H9 (cell line): Measurements from ENCODE around the gene SC5D. TPM values are rescaled to one million over a fixed set of nuclear protein-coding genes. Genes with fewer than 3 reads are reported as not detected.

ENCODE experiments used
- DNase-seq: peaks from one replicate; pipeline ENCODE4 v3.0.0-alpha.2; 2017
- H2AFZ ChIP-seq: one replicate; pipeline ENCODE4 v1.6.1; 2013; ENCODE audit warnings: mild to moderate bottlenecking, low read length, control low read depth, moderate library complexity
- H2AK5ac ChIP-seq: 2 replicates; pipeline ENCODE4 v1.6.1; 2013; ENCODE audit warnings: low read length, control low read depth, mixed read lengths; ENCODE audit not compliant: insufficient read length
- H2BK120ac ChIP-seq: one replicate; pipeline ENCODE4 v1.6.1; 2013; ENCODE audit warnings: low read depth, mild to moderate bottlenecking, low read length, control low read depth, inconsistent platforms; ENCODE audit not compliant: poor library complexity, severe bottlenecking
- H2BK12ac ChIP-seq: 2 replicates; pipeline ENCODE4 v1.6.1; 2013; ENCODE audit warnings: low read length, control low read depth, mixed read lengths, low read depth; ENCODE audit not compliant: insufficient read length
- H2BK15ac ChIP-seq: 2 replicates; pipeline ENCODE4 v1.6.1; 2013; ENCODE audit warnings: low read depth, low read length, control low read depth
- H2BK20ac ChIP-seq: one replicate; pipeline ENCODE4 v1.6.1; 2013; ENCODE audit warnings: low read depth, mild to moderate bottlenecking, low read length, control low read depth, inconsistent platforms; ENCODE audit not compliant: poor library complexity, severe bottlenecking
- H2BK5ac ChIP-seq: 2 replicates; pipeline ENCODE4 v1.6.1; 2013; ENCODE audit warnings: low read length, control low read depth, mixed read lengths; ENCODE audit not compliant: insufficient read length
- H3K14ac ChIP-seq: 2 replicates; pipeline ENCODE4 v1.6.1; 2013; ENCODE audit warnings: low read length, control low read depth; ENCODE audit not compliant: insufficient read depth
- H3K18ac ChIP-seq: 2 replicates; pipeline ENCODE4 v1.6.1; 2013; ENCODE audit warnings: low read depth, mild to moderate bottlenecking, mixed read lengths, low read length, control low read depth; ENCODE audit not compliant: insufficient read length
- H3K23ac ChIP-seq: 2 replicates; pipeline ENCODE4 v1.6.1; 2013; ENCODE audit warnings: low read length, control low read depth, mixed read lengths, low read depth; ENCODE audit not compliant: insufficient read length
- H3K23me2 ChIP-seq: 2 replicates; pipeline ENCODE4 v1.6.1; 2013; ENCODE audit warnings: low read depth, mild to moderate bottlenecking, mixed read lengths, low read length, control low read depth; ENCODE audit not compliant: insufficient read length, poor library complexity, severe bottlenecking
- H3K27ac ChIP-seq: 2 replicates; pipeline ENCODE4 v1.5.1; 2013; ENCODE audit warnings: low read length, control low read depth, mixed read lengths, low read depth; ENCODE audit not compliant: insufficient read length
- H3K27me3 ChIP-seq: 2 replicates; pipeline ENCODE4 v1.6.1; 2013; ENCODE audit warnings: low read length, control low read depth, inconsistent platforms; ENCODE audit not compliant: insufficient read depth
- H3K4ac ChIP-seq: 2 replicates; pipeline ENCODE4 v1.6.1; 2013; ENCODE audit warnings: low read depth, mild to moderate bottlenecking, control low read depth, inconsistent platforms, low read length, moderate library complexity
- H3K4me1 ChIP-seq: 2 replicates; pipeline ENCODE4 v1.6.1; 2013; ENCODE audit warnings: low read length, control low read depth, inconsistent platforms; ENCODE audit not compliant: insufficient read depth
- H3K4me2 ChIP-seq: 2 replicates; pipeline ENCODE4 v1.6.1; 2013; ENCODE audit warnings: low read length, control low read depth, mixed read lengths; ENCODE audit not compliant: insufficient read length, insufficient read depth
- H3K56ac ChIP-seq: 2 replicates; pipeline ENCODE4 v1.6.1; 2013; ENCODE audit warnings: low read depth, mild to moderate bottlenecking, mixed read lengths, low read length, control low read depth; ENCODE audit not compliant: insufficient read length
- H3K79me1 ChIP-seq: 2 replicates; pipeline ENCODE4 v1.6.1; 2013; ENCODE audit warnings: low read depth, mild to moderate bottlenecking, moderate library complexity, low read length, control low read depth, inconsistent platforms; ENCODE audit not compliant: insufficient read depth, poor library complexity, severe bottlenecking
- H3K79me2 ChIP-seq: 2 replicates; pipeline ENCODE4 v1.6.1; 2013; ENCODE audit warnings: low read length, control low read depth, inconsistent platforms; ENCODE audit not compliant: insufficient read depth
- H3K9ac ChIP-seq: 2 replicates; pipeline ENCODE4 v1.6.1; 2013; ENCODE audit warnings: low read length, control low read depth, mixed read lengths; ENCODE audit not compliant: insufficient read length; ENCODE audit errors: extremely low read depth
- H3K9me3 ChIP-seq: one replicate; pipeline ENCODE4 v1.6.1; 2013; ENCODE audit warnings: low read depth, low read length, inconsistent platforms; ENCODE audit not compliant: control insufficient read depth
- H3T11ph ChIP-seq: one replicate; pipeline ENCODE4 v1.6.1; 2013; ENCODE audit warnings: mild to moderate bottlenecking, low read length, control low read depth, inconsistent platforms
- H4K20me1 ChIP-seq: one replicate; pipeline ENCODE4 v1.6.1; 2013; ENCODE audit not compliant: control insufficient read depth, insufficient read length, insufficient read depth
- H4K5ac ChIP-seq: 2 replicates; pipeline ENCODE4 v1.6.1; 2013; ENCODE audit warnings: low read depth, mild to moderate bottlenecking, mixed read lengths, low read length, control low read depth; ENCODE audit not compliant: insufficient read length
- H4K8ac ChIP-seq: replicated peaks from 2 replicates; pipeline ENCODE4 v1.6.1; 2013; ENCODE audit warnings: low read length, control low read depth, mixed read lengths, low read depth; ENCODE audit not compliant: insufficient read length
- H4K91ac ChIP-seq: 2 replicates; pipeline ENCODE4 v1.6.1; 2013; ENCODE audit warnings: low read depth, mild to moderate bottlenecking, moderate library complexity, mixed read lengths, low read length, control low read depth; ENCODE audit not compliant: insufficient read length
- H3K27ac Mint-ChIP-seq, 3 experiments: 2 replicates in 2 of 3; 3 replicates in 1 of 3; pipeline ENCODE4 v1.8.0; 2020 to 2021; ENCODE audit warnings: mixed read lengths in 3 of 3, mild to moderate bottlenecking in 1 of 3, moderate library complexity in 1 of 3
- H3K27me3 Mint-ChIP-seq: 2 replicates; pipeline ENCODE4 v1.8.0; 2021; ENCODE audit warnings: low read depth, mild to moderate bottlenecking, moderate library complexity, mixed read lengths
- H3K36me3 Mint-ChIP-seq, 3 experiments: 2 replicates in 2 of 3; 3 replicates in 1 of 3; pipeline ENCODE4 v1.8.0; 2020 to 2021; ENCODE audit warnings: low read depth in 3 of 3, mixed read lengths in 3 of 3; ENCODE audit not compliant: insufficient read depth in 1 of 3
- H3K4me1 Mint-ChIP-seq, 2 experiments: 2 replicates each; pipeline ENCODE4 v1.8.0; 2020; ENCODE audit warnings: mixed read lengths in 2 of 2
- H3K4me3 Mint-ChIP-seq, 2 experiments: 2 replicates in 1 of 2; 3 replicates in 1 of 2; pipeline ENCODE4 v1.8.0; 2020 to 2021; ENCODE audit warnings: mild to moderate bottlenecking in 2 of 2, mixed read lengths in 2 of 2, moderate library complexity in 1 of 2
- H3K9me3 Mint-ChIP-seq, 2 experiments: 2 replicates in 1 of 2; 3 replicates in 1 of 2; pipeline ENCODE4 v1.8.0; 2020; ENCODE audit warnings: mild to moderate bottlenecking in 2 of 2, mixed read lengths in 2 of 2, moderate library complexity in 1 of 2
- WGBS: extraction: QIAGEN DNeasy Blood & Tissue Kit; methylation state at CpG from one replicate; pipeline ENCODE4 v1.1.7; 2013; ENCODE audit warnings: missing lambda C conversion rate, low lambda C conversion rate, mixed read lengths; ENCODE audit not compliant: insufficient read length; ENCODE audit errors: extremely low coverage; 5-methylcytosine and 5-hydroxymethylcytosine counted together
- total RNA-seq: library from RNA; stranded (reverse); gene quantifications from 2 replicates; pipeline ENCODE4 v1.2.1, GENCODE V29; 2021
- TF ChIP-seq, protein P1 (sequence below): fragments of 200-600 bp; sonication (generic); conservative IDR thresholded peaks from 3 replicates; pipeline ENCODE4 v1.8.0; 2021; ENCODE audit warnings: antibody characterized with exemption, mild to moderate bottlenecking

The SC5D gene
- total RNA-seq, 1 experiment from 2014 or later = 92.0 TPM

DNA sequence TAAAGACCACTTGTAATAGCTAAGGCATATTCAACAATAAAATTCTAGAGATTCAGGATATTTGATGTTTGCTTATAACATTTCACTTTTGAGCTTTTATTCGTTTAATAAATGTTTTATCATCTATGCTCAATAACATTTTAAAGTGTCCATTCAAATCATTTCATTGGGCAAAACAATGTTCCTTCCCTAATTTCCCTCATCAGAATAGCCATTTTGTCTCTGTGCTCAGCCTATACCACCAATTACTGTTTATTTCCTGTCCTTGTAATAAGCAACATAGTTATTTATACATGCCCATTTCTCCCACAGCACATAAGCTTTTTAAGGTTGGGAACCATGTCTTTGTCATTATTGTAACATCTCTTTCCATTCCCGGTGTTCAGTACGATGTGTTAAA, 1.3 kb upstream of the SC5D start:
- Histone ChIP-seq H3K27ac (no peak overlapping the region), H3K23me2 (peaks cover 5% of the 10 kb centered on the region), H2BK20ac (no peak overlapping the region), H2BK12ac (no peak overlapping the region), H3K9ac (no peak overlapping the region), H3K79me2 (peaks cover 32% of the 10 kb centered on the region; the same call in 1 of the 2 replicates), H3K27me3 (no peaks in the 10 kb centered on the region), H2BK5ac (no peak overlapping the region), H4K20me1 (no peaks in the 10 kb centered on the region), H3K18ac (no peak overlapping the region), H3K4me2 (no peak overlapping the region), H3K23ac (no peak overlapping the region), H4K5ac (no peak overlapping the region), H2AK5ac (no peak overlapping the region), H4K91ac (no peak overlapping the region), H3K14ac (no peak overlapping the region), H3K4me1 (peaks cover 7% of the 10 kb centered on the region; the same call in 1 of the 2 replicates), H3T11ph (no peak overlapping the region), H2AFZ (no peak overlapping the region), H4K8ac (no peak overlapping the region), H2BK120ac (no peak overlapping the region), H3K56ac (no peak overlapping the region), H3K4ac (no peak overlapping the region), H3K79me1 (no peaks in the 10 kb centered on the region), H3K9me3 (no peaks in the 10 kb centered on the region), H2BK15ac (no peak overlapping the region)
- H3K9me3 Mint-ChIP-seq = peaks cover 0 to 3% of the 10 kb centered on the region in 2 experiments; a peak in 2 of 5 replicates
- TF ChIP-seq, protein P1, sequence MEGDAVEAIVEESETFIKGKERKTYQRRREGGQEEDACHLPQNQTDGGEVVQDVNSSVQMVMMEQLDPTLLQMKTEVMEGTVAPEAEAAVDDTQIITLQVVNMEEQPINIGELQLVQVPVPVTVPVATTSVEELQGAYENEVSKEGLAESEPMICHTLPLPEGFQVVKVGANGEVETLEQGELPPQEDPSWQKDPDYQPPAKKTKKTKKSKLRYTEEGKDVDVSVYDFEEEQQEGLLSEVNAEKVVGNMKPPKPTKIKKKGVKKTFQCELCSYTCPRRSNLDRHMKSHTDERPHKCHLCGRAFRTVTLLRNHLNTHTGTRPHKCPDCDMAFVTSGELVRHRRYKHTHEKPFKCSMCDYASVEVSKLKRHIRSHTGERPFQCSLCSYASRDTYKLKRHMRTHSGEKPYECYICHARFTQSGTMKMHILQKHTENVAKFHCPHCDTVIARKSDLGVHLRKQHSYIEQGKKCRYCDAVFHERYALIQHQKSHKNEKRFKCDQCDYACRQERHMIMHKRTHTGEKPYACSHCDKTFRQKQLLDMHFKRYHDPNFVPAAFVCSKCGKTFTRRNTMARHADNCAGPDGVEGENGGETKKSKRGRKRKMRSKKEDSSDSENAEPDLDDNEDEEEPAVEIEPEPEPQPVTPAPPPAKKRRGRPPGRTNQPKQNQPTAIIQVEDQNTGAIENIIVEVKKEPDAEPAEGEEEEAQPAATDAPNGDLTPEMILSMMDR = no peak
- peak overlapping the region in 1 of 2 experiments; percentile 23; a peak in 1 of 5 replicates for H3K4me3 Mint-ChIP-seq
- no peaks in the 10 kb centered on the region; the same call in 1 of the 2 replicates for H3K27me3 Mint-ChIP-seq
- peaks cover 28 to 33% of the 10 kb centered on the region in 2 experiments for H3K4me1 Mint-ChIP-seq
- WGBS = no CpG with 5 or more reads among the region's 3 CpGs
- DNase-seq = no peak
- H3K27ac Mint-ChIP-seq = no peak overlapping the region
- H3K36me3 Mint-ChIP-seq = peaks cover 0 to 10% (median 8%) of the 10 kb centered on the region in 3 experiments; a peak in 5 of 7 replicates
